Activated naive CD4-positive, alpha-beta T cell treated with anti-CD3 and anti-CD28 coated beads, Interleukin-2, amount 50 U/mL, for 72 hours (primary cell): ENCODE measurements around the gene DRAP1. TPM values are rescaled to one million over a fixed set of nuclear protein-coding genes. Genes with fewer than 3 reads are reported as not detected.

ENCODE experiments used
- ATAC-seq, 2 donors: fragments of 150-1000 bp; cut with Tn5 transposase; 2 replicates each; pipeline ENCODE4 v1.10.0; 2021; ENCODE audit warnings: mild to moderate bottlenecking in 2 of 2, moderate library complexity in 2 of 2
- DNase-seq, 2 donors: peaks; one replicate each; pipeline ENCODE4 v3.0.0; 2021 to 2022; ENCODE audit warnings: low spot score in 2 of 2
- H3K27ac Mint-ChIP-seq, 2 donors: one replicate each; pipeline ENCODE4 v1.8.0; 2022; ENCODE audit warnings: mild to moderate bottlenecking in 2 of 2, mixed read lengths in 2 of 2
- H3K36me3 Mint-ChIP-seq, 2 donors: one replicate each; pipeline ENCODE4 v1.8.0; 2022; ENCODE audit warnings: mixed read lengths in 2 of 2
- H3K9me3 Mint-ChIP-seq, 2 donors: one replicate each; pipeline ENCODE4 v1.8.0; 2022; ENCODE audit warnings: mixed read lengths in 2 of 2
- total RNA-seq, 2 donors: library from RNA; stranded (reverse); gene quantifications; one replicate each; pipeline ENCODE4 v1.2.3, GENCODE V29; 2022

Gene DRAP1
- total RNA-seq, 2 donors from 2014 or later = 110 to 167 TPM

DNA sequence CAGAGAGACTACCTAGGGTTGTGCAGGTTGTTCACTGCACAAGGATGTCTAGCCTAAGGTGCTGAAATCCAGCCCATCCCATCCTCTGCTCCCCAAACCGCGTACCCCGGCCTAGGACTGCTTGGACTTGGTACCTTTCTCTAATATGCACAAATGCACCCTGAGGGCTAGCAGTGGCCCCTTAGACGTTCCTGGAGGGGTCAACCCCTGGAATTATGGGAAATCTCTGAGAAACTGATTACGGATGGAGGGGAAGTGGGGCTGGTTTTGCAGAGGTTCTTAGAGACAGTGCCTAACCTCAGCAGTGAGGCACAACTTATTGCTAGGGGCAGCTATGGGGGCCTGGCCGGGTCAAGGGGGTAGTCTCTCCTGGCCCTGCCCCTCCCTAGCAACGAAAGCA, 2.8 kb upstream of the DRAP1 start:
- Mint-ChIP-seq H3K36me3 (peaks cover 0 to 11% of the 10 kb centered on the region in 2 donors), H3K9me3 (no peaks in the 10 kb centered on the region), H3K27ac (no peak overlapping the region)
- ATAC-seq = no peak
- no peak for DNase-seq

DNA sequence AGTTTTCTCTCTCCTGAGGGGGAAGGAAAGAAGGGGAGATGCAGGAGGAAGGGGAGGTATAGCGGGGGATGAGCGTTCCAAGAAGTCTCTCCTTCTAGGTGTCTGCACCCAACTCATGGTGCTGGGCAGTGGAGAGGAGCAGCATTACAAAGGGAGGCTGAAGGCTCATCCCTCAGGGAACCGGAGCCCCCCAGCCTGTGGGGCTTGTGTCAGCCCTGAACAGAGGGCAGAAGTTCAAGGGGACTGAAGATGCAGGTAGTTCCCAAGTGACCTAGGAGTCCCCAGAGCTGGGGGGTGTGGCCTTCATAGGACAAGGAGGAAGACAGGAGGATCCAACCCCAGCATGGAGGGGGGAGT, 2.2 kb upstream of the DRAP1 start:
- peak overlapping the region in 1 of 2 donors; percentile 33 for H3K27ac Mint-ChIP-seq
- no peak for ATAC-seq
- H3K9me3 Mint-ChIP-seq = no peaks in the 10 kb centered on the region
- peaks cover 0 to 11% of the 10 kb centered on the region in 2 donors for H3K36me3 Mint-ChIP-seq
- no peak for DNase-seq

DNA sequence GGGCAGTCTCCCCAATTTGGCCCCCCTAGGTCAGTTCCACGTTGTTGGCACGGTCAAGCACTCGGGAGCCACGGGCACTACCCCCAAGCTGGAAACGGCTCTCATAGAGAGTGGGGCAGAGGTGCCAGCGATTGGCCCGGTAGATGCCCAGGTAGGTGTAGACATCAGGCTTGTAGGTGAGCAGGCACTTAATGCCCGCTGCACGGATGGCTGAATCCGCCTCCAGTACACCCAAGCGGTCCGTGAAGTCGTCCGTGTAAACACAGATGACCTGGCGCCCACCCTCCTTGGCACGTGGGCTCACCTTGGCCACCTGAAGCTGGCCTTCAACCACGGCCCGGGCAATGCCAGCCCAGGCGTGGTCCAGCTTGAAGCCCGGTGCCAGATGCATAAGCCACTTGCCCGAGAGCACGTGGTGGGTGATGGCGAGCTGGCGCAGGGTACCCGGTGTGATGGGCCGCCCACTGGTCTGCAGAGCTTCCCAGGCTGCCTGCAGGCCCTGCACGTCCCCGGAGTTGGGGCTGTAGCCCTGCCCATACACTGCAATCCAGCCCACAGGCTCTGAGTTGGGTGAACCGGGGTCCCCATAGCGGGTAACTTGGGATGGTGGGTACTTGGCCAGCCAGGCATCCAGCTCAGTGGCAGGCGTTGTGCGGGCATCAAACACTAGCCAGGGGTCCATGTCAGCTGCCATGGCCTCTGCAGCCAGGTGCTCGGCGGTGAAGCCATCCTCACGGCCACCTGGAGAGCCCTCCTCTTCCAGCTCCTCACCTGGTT, 1.6 kb upstream of the DRAP1 start:
- H3K36me3 Mint-ChIP-seq = peaks cover 0 to 11% of the 10 kb centered on the region in 2 donors
- DNase-seq (no peak), ATAC-seq (no peak)
- H3K27ac Mint-ChIP-seq = peak overlapping the region in 1 of 2 donors; percentile 88
- no peaks in the 10 kb centered on the region for H3K9me3 Mint-ChIP-seq

DNA sequence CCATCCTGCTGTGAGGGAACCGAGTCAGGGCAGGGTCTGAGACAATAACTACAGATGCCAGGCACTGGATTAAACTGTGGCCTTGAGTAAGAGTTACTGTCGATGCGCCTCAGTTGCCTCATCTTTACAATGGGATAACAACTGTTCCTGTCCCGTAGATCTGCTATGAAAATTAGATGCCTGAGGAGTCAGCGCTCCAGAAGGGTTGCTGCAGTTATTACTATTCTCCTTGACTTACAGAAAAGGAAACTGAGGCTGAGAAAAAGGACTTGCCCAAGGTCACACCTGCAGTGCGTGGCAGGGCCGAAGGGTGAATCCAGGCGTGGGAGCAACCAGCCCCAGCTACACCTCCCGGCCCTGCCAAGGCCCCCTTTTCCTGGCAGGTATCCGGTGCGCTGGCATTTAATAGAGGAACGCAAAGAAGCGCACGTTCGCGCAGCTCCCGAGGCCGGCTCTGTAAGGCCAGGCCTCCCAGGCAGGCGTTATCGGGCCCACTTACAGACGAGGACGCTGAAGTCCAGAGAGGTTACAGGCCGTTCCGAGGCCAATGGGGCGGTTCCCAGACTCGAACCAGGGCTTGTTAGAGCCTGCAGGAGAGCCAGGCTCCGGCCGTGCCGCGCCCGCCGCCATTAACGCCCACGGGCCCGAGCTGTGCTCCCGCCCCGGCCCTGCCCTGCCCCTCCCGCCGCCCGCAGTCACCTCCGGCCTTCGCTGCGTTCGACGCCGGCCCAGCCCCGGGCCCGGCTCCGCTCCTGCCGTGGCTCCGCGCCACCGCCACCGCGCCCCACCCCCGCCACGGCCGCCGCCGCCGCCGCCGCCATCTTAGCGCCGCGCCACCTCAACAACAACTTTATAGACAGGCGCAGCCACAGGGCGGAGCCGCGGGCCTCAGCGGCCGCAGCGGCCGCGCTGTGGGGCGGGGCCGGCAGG, 750 bp upstream of the DRAP1 start, which contains the start of gene C11orf68:
Gene C11orf68, minus strand, starts transcription at position 852 of the 930 bp plus-strand sequence. Its CDS starts 31 bp downstream, at position 821.
- Mint-ChIP-seq H3K27ac (peak within 1 kb of the TSS; percentile 84 to 88), H3K36me3 (peaks cover 0 to 11% of the 10 kb centered on the region in 2 donors), H3K9me3 (no peaks in the 10 kb centered on the region)
- ATAC-seq = peak; percentile 74 to 78
- DNase-seq = no peak

DNA sequence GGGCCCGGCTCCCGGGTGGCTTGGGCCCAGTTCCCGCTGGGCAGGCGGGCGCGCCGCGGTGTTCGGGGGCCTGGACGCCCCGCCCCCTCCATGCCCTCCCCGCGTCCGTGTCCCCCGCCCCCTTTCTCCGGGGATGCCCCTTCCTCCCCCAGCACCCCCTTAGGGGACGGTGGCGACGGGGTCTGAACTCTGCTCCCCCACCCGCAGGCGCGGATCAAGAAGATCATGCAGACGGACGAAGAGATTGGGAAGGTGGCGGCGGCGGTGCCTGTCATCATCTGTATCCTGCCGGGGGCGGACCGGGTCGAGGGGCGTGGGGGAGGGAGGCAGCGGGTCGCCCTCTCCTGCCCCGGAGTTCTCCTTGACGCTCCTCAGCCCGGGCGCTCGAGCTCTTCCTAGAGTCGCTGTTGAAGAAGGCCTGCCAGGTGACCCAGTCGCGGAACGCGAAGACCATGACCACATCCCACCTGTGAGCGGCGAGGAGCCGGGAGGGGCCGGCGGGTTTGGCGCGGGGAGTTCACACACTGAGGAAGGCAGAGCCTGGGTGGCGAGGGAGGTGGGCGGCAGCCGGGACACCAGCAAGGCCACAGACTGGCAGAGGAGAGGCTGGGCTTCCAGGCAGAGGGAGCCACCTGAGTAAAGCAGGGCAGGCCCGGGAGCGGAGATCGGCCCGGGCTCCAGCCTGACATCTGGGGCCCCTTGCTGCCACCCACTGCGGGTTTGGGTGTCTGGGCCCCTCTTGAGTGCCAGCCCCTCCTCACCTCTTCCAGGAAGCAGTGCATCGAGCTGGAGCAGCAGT, 546 bp downstream of the DRAP1 start:
- ATAC-seq = peak; percentile 45 to 62
- peak overlapping the region; percentile 74 to 88 for H3K27ac Mint-ChIP-seq
- no peaks in the 10 kb centered on the region for H3K9me3 Mint-ChIP-seq
- peak in 1 of 2 donors; percentile 73 for DNase-seq
- H3K36me3 Mint-ChIP-seq = peaks cover 0 to 11% of the 10 kb centered on the region in 2 donors

DNA sequence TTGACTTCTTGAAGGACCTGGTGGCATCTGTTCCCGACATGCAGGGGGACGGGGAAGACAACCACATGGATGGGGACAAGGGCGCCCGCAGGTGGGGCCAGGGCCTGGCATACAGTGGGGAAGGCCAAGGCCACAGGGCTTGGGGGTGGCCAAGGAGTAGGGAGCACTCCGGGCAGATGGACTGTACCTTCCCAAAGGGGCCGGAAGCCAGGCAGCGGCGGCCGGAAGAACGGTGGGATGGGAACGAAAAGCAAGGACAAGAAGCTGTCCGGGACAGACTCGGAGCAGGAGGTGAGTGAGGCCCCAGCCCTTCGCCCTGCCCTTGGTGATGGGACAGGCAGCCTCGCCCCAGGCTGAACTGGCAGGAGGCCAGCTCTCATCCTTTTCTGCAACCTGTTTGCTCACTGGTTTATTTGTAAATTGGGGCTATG, 1.2 kb downstream of the DRAP1 start:
- peaks cover 0 to 11% of the 10 kb centered on the region in 2 donors for H3K36me3 Mint-ChIP-seq
- peak overlapping the region; percentile 74 to 88 for H3K27ac Mint-ChIP-seq
- DNase-seq = no peak
- H3K9me3 Mint-ChIP-seq = no peaks in the 10 kb centered on the region
- ATAC-seq = no peak

DNA sequence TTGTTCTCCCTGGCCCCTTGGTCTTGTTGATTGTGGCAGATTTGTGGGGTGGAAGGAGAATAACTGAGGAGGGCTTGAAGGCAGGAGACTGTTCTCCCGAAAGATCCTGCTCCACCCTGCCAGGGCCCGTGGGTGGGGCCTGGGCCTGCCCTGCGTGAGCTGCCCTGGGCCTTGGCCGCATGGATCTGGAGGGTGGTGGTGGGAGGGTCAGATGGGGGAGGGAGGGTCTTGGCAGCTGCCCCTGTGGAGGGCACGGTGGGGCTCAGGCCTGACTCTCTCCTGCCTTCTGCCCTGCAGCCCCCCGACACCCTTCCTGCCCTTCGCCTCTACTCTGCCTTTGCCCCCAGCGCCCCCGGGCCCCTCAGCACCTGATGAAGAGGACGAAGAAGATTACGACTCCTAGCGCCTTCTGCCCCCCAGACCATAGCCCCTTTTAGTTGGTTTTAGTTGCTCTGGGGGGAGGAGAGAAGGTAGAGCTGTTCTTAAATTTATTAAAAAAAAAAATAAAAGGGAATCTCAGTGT, 1.9 kb downstream of the DRAP1 start:
- Mint-ChIP-seq H3K9me3 (no peaks in the 10 kb centered on the region), H3K36me3 (peaks cover 0 to 11% of the 10 kb centered on the region in 2 donors), H3K27ac (peak overlapping the region in 1 of 2 donors; percentile 88)
- DNase-seq = no peak
- no peak for ATAC-seq

DNA sequence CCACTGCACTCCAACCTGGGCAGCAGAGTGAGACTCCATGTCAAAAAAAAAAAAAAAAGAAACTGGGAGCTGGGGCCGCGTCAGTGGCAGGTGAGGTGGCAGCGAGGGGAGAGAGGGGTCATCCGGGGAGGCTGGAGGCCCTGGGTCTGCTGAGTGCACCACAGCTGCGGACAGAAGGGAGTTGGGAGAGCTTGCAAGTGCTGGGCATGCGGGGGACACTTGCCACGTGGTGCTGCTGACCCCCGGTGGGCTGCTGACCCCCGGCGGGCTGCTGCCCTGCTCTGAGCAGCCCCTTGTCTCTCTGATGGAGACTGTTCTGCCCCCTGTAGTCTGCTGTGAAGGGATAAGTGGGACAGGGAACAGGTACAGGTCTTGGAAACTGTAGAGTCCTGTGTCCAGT, 2.6 kb downstream of the DRAP1 start:
- DNase-seq = no peak
- ATAC-seq = no peak
- Mint-ChIP-seq H3K9me3 (no peaks in the 10 kb centered on the region), H3K27ac (no peak overlapping the region), H3K36me3 (peaks cover 0 to 9% of the 10 kb centered on the region in 2 donors)

DNA sequence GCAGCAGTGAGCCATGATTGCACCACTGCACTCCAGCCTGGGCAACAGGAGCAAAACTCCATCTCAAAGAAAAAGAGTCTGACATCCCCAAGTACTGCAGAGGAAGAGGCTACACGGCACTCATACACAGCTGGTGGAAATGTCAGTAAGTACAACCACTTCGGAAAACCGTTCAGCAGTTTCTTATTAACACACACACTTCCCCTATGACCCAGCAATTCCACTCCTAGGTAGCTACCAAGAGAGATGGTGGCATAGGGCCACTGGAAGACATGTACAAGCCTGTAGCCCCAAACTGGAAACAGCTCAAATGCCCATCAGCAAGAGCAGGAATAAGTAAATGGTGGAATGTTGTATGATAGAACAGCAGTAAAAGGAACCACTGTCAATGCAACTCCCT, 3.3 kb downstream of the DRAP1 start:
- no peak for DNase-seq
- Mint-ChIP-seq H3K27ac (peak overlapping the region in 1 of 2 donors; percentile 33), H3K36me3 (peaks cover 0 to 5% of the 10 kb centered on the region in 2 donors), H3K9me3 (no peaks in the 10 kb centered on the region)
- no peak for ATAC-seq

DNA sequence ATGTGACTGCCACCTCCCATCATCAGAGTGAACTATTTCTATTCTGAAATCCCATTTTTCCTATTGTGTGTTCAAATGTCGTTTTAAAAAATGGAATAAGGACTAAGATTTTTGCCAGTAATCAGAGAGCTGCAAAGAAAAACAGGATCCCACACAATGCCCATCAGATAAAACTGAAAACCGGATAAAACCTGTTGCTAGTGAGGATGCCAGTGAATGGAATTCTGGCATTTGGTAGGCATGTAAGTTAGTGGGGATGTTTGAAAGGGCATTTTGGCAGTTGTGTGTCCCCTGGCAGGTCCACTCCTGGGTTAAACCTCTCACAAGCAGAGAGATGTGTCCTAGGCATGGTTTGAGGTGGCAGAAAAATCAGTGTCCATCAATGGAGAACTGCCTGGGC, 6.2 kb downstream of the DRAP1 start:
- Mint-ChIP-seq H3K36me3 (no peaks in the 10 kb centered on the region), H3K27ac (no peak overlapping the region), H3K9me3 (no peaks in the 10 kb centered on the region)
- DNase-seq = no peak
- no peak for ATAC-seq

DNA sequence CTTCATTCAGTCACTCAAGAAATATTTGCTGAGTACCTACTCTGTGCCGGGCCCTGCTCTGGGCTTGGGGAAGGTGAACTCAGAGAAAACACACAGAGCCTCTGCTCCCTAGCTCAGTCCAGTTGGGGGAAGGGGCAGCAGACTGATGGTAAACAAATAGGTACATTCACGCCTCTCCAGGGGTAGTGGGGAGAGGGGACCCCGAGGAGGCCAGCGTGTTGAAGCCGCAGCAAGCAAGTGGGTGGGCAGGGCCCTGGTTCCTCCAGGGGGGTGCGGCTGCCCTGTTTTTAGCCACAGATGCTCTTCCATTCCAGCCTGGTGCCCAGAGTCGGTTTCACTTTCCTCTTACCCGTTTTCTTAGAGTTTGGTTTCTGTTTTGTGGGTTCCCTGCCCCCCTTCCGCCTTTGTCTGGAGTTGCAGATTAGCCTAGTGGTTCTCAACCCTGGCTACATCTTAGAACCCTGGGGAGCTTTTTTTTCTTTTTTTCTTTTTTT, 8.7 kb downstream of the DRAP1 start:
- DNase-seq (peak; percentile 57 to 64), ATAC-seq (peak; percentile 88 to 90)
- no peaks in the 10 kb centered on the region for H3K36me3 Mint-ChIP-seq
- H3K27ac Mint-ChIP-seq = peak overlapping the region; percentile 92
- no peaks in the 10 kb centered on the region for H3K9me3 Mint-ChIP-seq

DNA sequence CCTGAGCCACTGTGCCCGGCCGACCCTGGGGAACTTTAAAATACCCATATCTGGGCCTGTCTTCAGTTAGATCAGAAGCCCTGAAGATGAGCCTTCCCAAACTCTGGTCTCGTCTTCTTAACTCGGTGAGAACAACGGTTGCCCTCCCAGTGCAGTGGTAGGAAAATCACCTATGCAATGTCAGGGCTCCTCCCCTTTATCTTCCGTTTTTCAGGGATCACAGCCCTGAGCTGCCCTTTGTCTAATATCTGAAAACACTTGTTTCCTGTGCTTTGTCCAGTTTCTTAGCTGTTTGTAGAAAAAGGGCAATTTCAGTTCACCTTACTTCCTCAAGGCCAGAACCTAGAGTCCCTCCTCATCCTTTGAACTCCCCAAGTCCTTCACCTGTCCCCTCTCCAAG, 9.4 kb downstream of the DRAP1 start:
- no peaks in the 10 kb centered on the region for H3K9me3 Mint-ChIP-seq
- DNase-seq = no peak
- no peaks in the 10 kb centered on the region for H3K36me3 Mint-ChIP-seq
- H3K27ac Mint-ChIP-seq = peak overlapping the region; percentile 92
- ATAC-seq = peak in 1 of 2 donors; percentile 6

DNA sequence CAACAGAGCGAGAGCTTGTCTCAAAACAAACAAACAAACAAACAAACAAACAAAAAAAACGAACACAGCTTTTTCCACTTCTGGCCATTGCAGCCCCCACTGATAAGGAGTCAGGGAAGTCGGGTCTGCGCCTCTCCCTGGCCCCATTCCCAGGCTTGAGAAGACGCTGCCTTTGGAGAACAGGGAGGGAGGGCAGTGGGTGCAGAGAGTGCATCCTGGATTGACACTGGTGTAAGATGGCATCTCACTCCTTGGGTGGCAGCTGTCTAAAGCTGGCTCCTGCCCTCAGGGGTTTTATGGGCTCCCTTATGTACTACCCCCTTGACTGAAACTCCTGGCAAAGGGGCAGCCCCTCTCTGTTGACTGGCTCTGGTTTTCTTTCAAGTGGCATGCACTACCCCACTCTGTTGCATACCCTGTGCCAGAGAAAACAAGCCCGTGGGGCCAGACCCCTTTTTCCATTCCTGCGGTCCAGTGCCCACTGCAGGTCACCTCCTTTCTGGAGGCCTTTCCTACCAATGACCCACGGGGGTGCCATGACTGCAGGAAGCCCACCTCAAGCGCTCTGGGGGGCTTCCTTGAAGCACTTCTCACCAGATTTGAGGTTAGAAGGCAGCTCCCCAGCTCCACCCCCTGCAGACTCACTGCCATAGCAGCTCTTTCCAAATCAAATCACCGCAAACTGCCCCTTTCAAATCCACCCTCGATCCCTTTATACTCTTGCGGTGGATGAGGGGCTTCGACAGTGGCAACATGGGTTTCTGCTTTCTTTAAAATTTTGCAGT, 12.7 kb downstream of the DRAP1 start:
- Mint-ChIP-seq H3K9me3 (no peaks in the 10 kb centered on the region), H3K27ac (peak overlapping the region in 1 of 2 donors; percentile 49), H3K36me3 (no peaks in the 10 kb centered on the region)
- no peak for DNase-seq
- no peak for ATAC-seq

DNA sequence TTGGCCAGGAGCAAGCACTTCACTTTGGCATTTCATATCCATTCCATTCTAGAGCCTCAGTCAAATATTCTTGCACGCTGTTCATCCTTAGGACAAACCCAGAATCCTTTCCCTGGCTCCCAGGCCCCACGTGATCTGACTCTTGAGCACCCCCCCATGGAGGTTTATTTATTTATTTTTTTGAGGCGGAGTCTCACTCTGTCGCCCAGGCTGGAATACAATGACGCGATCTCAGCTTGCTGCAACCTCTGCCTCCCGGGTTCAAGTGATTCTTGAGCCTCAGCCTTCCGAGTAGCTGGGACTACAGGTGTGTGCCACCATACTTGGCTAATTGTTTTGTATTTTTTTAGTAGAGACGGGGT, 13.3 kb downstream of the DRAP1 start:
- ATAC-seq = no peak
- no peak for DNase-seq
- Mint-ChIP-seq H3K9me3 (no peaks in the 10 kb centered on the region), H3K27ac (peak overlapping the region in 1 of 2 donors; percentile 49), H3K36me3 (no peaks in the 10 kb centered on the region)

DNA sequence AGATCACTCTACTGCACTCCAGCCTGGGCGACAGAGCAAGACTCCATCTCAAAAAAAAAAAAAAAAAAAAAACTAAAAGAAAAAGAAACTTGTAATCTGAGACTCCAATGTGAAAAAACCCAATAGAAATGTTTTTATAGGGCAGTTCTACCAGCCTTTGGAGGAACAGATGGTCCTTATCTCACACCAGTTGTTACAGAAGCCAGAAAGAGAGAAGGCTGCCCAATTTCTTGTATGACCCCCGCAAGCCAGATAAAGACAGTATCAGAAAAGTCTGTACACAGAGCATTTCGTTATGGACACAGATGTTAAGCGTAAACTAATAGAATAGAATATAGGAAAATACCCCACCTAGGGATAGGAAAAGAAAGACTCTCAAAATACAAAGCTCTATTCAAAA, 14.8 kb downstream of the DRAP1 start:
- DNase-seq = no peak
- Mint-ChIP-seq H3K9me3 (no peaks in the 10 kb centered on the region), H3K27ac (no peak overlapping the region), H3K36me3 (no peaks in the 10 kb centered on the region)
- no peak for ATAC-seq
